DMS 273 treated with DMSO at 0.1 percent for 48 hours (cell line): ENCODE results near the gene AP1M2.
A peak's percentile ranks its signal among the peaks of the same experiment; 100 is the strongest.
"Not testable (repeated sequence)": the region's sequence is repeated elsewhere in the genome, so short reads cannot be mapped to it uniquely, and the experiment has no call there.

ENCODE experiments used
- DNase-seq: peaks from one replicate; lab custom pipeline; 2025; lab: John Stamatoyannopoulos, UW

The AP1M2 gene

DNA sequence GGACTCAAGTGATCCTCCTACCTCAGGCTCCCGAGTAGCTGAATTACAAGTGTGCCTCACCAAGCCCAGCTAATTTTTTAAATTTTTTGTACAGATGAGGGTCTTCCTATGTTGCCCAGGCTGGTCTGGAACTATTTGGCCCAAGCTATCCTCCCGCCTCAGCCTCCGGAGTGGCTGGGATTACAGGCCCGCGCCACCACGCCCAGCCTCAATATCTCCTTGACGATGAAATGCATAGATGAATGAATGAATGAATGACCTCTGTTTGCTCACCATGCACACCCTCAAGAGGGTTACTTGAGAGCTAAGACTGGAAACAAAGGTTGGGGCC is 14.9 kb upstream of the AP1M2 start:
- DNase-seq, result no peak

DNA sequence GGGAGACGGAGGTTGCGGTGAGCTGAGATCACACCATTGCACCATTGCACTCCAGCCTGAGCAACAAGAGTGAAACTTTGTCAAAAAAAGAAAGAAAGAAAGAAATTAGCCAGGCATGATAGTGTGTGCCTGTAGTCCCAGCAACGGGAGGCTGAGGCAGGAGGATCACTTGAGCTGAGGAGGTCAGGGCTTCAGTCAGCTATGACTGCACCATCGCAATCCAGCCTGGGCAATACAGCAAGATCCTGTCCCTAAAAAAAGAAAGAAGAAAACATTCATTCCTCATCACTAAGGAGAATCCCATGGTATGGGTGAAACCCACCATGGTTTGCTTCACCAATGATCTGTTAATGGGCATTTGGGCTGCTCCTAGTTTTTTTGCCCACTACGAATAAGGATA is 13.0 kb upstream of the AP1M2 start:
- DNase-seq, result no peak

DNA sequence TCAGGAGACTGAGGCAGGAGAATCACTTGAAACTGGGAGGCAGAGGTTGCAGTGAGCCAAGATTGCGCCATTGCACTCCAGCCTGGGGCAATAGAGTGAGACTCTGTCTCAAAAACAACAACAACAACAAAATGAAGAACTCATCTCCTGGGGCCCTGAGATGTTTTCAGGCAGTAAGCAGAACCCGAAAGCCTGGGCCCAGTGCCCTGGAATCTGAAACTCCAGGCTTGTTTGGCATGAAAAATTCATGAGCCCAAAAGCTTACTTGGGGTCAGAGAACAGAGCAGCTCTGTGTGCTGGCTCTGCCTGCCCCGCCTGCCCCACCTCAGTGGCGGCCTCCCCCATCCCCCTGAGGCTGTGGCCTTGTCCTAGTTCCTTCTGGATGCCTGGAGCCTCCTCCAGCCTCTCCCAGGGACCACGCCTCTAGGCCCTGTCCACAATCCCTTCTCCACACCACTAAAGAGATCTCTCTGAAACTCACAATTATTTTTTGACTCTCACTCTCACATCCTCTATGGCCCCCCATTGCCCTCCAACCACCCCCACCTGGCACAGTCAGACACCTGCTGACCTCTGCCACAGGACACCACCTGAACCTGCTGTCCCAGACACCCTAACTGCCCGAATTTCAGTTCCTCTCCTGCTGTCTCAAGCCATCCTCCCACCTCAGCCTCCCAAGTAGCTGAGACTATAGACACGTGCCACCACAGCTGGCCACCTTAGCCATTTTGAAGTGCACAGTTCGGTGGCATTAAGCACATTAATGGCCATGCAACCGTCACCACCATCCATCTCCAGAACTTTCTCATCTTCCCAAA is 6.9 kb upstream of the AP1M2 start:
- no peak for DNase-seq

DNA sequence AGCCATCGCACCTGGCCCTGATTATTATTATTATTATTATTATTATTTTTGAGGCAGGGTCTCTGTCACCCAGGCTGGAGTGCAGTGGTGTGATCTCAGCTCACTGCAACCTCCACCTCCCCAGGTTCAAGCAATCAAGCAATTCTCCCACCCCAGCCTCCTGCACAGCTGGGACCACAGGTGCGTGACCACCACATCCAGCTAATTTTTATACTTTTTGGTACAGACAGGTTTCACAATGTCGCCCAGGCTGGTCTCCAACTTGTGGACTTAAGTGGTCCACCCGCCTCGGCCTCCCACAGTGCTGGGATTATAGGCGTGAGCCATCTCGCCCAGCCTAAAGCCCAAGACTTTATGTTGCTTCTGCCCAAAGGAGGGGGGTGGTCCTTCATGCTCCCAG is 6.0 kb upstream of the AP1M2 start:
- DNase-seq, result no peak

DNA sequence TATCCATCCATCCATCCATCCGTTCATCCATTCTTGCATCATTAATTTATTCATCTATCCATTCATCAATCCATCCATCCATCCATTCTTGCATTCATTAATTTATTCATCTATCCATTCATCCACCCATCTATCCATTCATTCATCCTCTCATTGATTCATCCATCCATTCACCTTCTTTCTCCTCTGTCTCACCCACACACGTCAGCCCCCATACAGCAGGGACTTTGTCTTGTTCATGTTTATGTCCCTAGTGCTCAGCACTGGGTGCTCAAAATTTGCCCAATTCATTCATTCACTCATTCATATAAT is 683 bp upstream of the AP1M2 start:
- DNase-seq, result no peak

DNA sequence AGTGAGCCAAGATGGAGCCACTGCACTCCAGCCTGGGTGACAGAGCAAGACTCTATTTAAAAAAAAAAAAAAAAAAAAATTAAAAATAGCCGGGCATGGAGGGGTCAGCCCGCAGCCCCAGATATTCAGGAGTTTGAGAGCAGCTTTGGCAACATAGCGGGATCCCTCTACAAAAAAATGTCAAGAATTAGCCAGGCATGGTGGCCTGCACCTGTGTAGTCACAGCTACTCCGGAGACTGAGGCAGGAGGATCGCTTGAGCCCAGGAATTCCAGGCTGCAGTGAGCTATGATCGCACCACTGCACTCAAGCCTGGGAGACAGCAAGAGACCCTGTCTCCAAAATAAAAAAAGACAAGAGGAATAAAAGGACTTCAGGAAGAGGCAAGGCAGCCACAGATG is 716 bp downstream of the AP1M2 start:
- no peak for DNase-seq

DNA sequence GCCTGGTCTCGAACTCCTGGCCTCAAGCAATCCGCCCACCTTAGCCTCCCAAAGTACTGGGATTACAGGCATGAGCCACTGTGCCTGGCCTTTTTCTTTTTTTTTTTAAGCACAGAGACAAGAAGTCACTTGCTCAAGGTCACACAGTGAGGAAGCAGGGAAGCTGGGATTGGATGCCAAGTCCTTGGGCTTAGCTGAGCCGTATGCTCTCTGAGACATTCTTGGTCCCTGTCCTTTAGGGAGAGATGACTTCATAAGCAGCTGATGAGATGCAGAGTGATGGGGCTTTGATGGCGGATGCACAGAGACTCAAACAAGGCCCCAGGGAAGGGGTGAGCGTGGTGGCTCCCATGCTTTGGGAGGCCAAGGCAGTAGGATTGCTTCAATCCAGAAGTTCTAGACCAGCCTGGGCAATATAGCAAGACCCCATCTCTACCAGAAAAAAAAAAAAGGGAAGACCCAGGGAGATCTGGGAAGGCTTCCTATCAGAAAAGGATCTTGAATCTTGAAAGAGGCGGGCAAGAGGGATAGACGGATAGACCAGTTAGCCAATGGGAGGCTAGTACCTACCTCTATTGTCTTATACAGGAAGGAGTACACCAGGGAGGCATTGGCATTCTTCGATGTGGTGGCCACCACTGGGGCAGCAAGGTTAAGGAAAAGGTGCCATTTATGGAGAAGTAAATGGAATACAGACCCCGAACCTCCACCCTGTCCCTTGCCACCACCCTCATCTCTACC is 3.9 kb downstream of the AP1M2 start:
- no peak for DNase-seq

DNA sequence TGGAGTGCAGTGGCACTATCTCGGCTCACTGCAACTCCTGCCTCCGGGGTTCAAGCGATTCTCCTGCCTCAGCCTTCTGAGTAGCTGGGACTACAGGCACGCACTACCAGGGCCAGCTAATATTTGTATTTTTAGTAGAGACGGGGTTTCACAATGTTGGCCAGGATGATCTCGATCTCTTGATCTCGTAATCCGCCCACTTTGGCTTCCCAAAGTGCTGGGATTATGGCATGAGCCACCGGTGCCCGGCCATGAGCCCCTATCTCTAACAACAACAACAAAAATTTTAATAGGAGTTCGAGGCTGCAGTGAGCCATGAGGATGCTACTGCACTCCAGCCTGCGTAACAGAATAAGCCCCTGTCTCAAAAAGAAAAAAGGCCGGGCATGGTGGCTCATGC is 5.0 kb downstream of the AP1M2 start:
- no peak for DNase-seq

DNA sequence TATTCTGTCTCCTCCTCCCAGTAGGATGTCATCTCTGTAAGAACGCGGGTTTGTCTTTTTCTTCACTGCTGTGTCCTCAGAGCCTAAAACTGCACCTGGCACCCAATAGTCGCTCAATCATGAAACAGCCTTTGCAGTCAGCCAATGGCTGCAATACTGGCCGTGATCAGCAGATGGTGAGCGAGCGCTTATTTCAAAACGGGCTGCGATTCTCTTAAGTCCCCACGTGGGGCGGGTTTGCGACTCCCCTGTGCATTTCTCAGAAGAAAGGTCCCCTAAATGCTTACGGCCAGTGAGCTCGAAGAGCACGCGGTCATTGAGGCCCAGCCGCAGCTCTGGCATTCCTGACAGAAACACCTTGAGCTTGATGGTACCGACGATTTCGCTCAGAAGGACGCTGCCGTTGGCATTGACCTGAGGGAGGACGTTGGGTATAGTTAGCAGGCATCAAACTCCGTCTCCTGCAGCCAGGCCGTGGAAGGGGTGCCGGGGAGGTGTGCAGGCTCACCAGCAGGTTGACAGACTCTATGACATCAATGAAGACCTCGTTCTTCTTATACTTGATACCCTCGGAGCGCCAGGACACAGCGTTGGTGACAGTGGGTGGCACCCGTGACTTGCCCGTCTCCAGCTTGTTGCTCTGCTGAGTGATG is 6.0 kb downstream of the AP1M2 start:
- peak; percentile 80 for DNase-seq

DNA sequence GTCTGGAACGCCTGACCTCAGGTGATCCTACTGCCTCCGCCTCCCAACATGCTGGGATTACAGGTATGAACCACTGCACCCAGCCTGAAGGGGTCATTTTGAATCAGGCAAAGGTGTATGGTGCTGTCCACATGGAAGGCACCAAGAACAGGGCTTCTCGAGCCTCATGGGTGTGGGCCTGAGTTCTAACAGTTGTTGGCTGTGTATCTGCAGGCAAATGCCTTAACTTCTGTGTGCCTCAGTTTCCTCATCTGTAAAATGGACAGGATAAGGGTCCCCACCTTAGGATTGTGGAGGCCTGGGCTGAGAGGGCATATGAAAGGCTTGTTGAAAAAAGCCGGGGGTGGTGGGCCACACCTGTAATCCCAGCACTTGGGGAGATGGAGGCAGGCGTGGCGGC is 9.2 kb downstream of the AP1M2 start:
- DNase-seq, result no peak

DNA sequence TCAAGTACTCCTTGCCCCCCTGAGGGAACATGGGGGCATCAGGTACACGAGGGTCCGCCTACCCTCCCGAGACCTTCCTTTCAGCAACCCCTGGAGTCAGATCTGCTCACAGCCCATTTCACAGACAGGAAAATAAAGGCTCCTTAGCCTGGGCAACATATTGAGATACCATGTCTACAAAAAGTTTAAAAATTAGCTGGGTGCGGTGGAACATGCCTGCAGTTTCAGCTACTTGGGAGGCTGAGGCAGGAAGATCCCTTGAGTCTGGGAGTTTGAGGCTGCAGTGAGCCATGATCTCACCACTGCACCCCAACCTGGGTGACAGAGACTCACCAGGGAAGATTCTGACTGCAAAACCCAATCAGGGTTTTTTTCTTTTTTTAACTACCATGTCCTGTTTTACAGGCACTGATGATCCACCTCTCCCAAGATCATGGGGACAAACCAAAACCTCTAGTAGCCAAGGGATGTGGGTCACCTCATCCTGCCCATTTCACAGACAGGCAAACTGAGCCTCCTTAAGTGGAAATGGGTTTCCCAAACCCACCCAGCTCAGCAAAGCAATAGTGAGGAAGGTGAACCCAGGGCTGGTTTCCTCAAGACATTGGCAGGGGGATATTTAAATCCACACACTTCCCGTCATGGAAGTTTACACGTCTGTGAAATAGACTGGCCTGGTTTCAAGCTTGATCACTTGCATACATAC is 11.9 kb downstream of the AP1M2 start:
- DNase-seq, result no peak

DNA sequence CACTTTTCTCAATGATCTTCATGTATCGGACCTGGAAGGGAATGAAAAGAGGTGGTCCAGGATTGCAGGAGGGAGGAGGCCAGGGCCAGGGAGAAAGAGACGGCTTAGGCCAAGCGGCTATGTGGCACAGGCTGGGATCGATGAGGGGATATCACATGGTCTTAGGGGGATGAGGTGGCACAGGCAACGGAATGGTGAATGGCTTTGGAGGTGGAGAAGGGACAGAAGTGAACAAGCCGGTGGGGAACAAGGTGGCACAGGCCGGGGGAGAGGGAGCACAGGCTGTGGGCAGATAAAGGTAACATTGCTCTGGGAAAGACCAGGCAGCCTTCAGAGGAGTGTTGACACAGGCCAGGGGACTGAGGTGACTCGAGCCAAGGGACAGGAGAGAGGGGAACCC is 12.7 kb downstream of the AP1M2 start:
- DNase-seq, result no peak

DNA sequence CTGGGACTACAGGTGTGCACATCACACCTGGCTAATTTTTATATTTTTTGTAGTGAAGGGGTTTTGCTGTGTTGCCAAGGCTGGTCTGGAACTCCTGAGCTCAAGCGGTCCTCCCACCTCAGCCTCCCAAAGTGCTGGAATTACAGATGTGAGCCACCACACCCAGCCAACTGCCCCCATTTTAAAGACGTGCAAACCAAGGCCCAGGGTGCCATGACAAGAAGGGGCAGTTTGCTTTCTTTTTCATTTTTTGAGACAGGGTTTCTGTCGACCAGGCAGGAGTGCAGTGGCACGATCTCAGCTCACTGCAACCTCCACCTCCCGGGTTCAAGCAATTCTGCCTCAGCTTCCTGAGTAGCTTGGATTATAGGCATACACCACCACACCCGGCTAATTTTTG is 13.3 kb downstream of the AP1M2 start:
- DNase-seq, result not testable (repeated sequence)

DNA sequence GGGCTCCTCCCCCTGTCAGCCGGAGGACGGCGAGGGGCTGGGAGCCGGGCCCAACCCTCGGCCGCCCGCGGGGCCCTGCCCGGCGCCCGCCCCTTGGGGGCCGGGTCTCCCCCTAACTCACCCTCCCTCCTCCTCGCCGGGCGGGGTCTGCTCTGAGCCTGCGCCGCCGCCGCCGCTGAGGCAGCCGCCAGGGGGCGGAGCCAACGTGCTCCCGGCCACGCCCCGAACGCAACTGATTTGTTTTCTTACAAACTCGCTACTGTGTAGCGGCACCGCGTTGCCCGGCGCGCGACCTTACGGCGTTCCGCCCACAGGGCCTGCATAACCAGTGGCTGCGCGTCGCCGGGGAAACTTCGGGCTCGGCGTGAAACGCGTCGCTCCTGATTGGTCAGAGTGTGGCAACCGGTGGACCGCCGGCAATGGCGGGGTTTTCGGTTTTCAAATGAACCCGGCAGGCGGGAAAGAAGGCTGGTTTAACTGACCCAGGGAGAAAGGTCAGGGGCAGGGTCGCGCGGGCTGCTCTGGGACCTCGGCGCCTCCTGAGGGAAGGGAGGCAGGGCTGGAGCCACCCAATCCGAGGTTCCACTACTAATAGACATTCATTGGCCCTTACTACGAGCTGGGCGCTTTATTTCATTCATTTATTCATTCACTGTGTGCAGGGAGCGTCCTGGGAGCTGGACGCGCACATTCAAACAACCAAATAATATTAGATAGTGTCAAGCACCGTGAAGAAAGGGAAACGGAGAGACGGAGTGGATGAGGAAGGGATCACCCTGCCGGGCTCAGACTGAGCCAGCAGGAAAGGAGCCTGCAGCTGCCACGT is 18.1 kb downstream of the AP1M2 start, which contains the start of gene CDKN2D:
Gene CDKN2D (minus strand): TSS at position 154 of the 826 bp plus-strand sequence. CDS start 326 bp downstream, outside the sequence.
- DNase-seq, result peak; percentile 98

DNA sequence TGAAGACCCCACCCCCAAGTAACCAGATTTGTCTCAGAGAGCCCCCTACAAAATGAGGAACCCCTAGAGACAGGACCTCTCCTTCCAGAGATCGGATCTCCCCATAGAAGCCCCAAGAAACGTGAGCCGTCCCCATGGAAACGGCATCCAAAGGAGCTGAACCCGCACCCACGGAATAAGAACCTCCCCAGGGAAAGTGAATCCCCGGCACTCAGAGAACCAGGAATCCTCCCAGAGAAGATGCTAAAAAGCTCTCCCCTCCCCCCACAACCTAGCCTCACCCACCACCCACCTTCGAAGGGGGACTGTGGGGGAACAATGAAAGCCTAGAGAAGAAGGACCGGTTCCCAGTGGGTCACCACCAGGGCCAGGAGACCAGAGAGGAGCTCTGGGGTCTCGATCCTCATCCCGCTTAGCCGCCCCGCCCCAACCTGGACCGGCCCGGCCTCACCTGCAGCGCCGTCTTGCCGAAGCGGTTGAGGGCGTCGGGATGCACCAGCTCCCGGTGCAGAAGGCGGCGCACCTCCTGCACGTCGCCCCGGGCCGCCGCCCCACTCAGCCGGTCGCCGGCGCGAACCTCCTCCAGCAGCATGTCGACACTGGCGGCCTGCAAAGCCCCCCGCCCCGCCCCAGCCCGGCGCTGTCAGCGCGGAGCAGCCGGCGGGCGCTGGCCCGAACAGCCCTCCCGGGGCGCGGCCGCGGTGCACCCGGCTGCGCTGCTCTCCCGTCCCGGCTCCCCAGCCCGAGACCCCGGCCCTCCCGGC is 18.9 kb downstream of the AP1M2 start:
- no peak for DNase-seq

DNA sequence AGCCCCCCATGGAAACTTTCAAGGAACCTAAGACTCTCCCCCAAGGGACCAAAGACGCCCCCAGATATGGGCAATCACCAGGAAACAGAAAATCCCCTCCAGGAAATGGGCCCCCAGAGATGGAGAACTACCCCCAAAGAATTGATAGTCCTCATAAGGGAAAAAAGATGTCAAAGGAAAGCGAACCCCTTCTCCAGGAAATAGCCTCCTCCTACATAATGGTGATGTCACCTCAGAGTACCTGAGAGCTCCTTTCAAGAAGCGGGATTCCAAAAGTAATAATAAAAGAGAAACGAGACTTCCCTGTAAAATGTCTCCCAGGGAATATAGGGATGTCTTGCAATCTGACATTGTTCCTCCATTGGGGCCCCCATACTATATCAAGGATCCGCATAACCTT is 19.5 kb downstream of the AP1M2 start:
- DNase-seq, result no peak

DNA sequence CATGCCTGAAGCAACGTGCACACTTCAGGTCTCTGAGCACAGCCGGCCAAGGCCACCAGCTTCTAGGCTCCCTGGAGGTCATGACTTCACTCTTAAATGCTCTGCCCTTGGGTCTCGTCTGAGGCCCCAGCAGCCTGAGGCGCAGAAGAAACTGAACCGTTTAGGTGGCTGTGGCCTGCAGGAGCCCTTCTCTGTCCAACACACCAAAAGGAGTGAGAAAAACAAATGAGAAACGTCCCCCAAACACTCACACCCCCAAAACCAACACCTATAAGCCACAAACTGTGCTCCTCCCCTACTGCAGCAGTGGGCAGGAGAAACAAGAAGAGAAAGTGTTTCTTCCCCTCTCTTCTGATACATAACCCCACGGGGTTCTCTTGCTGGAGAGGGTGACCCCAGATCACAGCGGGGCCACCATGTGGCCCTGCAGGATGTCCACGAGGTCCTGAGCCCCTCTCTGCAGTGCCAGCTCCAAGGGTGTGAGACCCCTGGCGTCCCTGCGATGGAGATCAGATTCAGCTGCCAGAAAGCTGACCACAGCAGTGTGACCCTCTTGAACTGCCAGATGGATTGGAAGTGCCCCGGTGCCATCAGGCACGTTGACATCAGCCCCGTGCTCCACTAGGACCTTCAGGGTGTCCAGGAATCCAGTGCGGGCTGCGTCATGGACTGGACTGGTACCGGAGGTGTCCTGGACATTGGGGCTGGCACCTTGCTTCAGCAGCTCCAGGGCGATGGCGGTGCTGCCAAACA is 20.3 kb downstream of the AP1M2 start:
- no peak for DNase-seq

DNA sequence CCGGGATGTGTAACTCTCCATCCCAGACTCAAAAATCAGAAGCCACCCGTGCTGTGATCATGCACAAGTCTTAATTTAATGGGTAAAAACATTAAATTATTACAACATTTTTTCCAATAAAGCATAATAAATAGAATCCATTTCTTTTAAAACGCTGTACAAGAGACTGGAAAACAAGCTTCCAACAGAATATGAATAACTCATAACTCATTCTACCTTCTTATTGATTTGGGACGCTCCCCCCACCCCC is 20.8 kb downstream of the AP1M2 start:
- DNase-seq, result no peak

DNA sequence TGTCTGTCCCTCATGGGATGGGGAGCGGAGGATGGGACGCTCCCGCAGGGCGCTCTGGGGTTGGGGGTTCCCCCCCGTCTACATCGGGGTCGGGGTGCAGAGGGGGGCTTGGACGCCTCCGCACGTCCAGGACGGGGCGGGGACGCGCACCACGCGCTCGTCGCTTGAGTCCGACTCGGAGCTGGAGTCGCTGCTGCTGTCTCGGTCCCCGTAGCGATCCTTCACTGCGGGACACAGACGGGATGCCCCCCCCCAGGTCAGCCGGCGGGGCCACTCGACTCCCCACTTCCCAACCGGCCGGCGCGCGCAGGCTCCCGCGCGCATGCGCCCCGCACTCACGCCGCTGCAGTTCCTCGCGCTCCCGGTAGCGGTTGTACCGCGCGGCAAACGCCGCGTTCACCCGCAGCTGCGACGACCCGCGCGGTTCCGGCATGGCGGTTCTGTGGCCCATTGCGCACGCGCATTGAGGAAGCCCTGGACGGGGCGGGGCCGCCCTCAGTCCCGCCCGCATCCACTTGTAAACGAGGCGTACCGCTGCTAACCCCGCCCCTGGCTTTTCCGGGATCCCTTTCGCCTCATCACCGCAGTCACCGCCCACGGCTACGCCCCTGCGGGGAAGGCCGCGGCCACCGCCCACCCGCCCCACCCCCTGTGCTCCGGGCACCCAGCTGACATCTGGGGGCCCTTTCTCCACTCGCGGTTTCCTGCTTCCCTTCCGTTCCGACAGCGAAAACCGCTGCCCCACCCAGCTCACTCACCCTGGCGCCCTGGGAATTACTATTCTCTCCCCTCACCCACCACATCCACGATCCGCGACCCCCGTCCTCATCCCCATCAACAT is 21.3 kb downstream of the AP1M2 start, which contains the start of gene KRI1:
Gene KRI1 (minus strand): TSS at position 444 of the 841 bp plus-strand sequence. CDS start 11 bp downstream, at position 433.
- DNase-seq, result peak; percentile 83
